ENCODE data around the gene BIRC2. TPM values are rescaled to one million over a fixed set of nuclear protein-coding genes. Genes with fewer than 3 reads are reported as not detected.

BIRC2 gene
- total and polyA plus RNA-seq, 2 experiments from 2014 or later, result 60.7 to 73.7 TPM

DNA sequence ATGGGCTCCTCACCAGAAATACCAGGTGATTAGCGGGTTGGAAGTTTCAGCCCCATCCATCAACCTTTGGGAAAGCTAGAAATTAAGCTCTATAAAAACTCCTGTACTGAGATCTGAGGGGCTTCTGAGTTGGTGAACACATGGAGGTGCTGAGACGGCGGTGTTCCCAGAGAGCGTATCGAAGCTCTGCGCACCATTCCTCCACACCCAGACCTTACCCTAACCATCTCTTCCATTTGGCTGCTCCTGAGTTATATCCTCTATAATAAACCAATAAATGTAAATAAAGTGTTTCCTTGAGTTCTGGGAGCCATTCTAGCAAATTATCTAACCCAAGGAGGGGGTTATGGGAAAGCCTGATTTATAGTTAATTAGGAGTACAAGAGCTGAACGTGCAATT, 64.1 kb downstream of the BIRC2 start:
- H3K4me2 ChIP-seq (ENCODE audit: unreplicated experiment), result no peak overlapping the region
- peaks cover 4% of the 10 kb centered on the region; the same call in 1 of the 2 replicates for H4K20me1 ChIP-seq (ENCODE audit: insufficient read depth)
- H3K36me3 ChIP-seq (ENCODE audit: low read depth), result no peaks in the 10 kb centered on the region
- H3K4me1 ChIP-seq (ENCODE audit: insufficient read depth), result no peaks in the 10 kb centered on the region
- no peaks in the 10 kb centered on the region for H3K27me3 ChIP-seq (replicated peaks; ENCODE audit: insufficient read depth)
- no peaks in the 10 kb centered on the region for H3K9me2 ChIP-seq (ENCODE audit: insufficient read depth)
- DNase-seq, result no peak
- peaks cover 23% of the 10 kb centered on the region; the same call in 1 of the 2 replicates for H3F3A ChIP-seq (ENCODE audit: insufficient read depth)
- TF ChIP-seq EZH2phosphoT487 (IDR thresholded peaks at IDR 0.05; ENCODE audit: insufficient read depth, low read depth), result no peak
- no peak for TF ChIP-seq EZH2 (IDR thresholded peaks at IDR 0.05; ENCODE audit: insufficient read depth, poor library complexity, severe bottlenecking)
- H3K4me3 ChIP-seq, result no peak overlapping the region
- H3K27ac ChIP-seq, result no peak overlapping the region
- WGBS, 2 experiments (ENCODE audit: low coverage in 1 of 2, low lambda C conversion rate in 2 of 2, missing lambda C conversion rate in 2 of 2), result 94 to 99% methylated on average over 7 of the region's 7 CpGs
- in situ Hi-C loops (cut with MboI), result no loop called here
- no peaks in the 10 kb centered on the region for H3K9me3 ChIP-seq (ENCODE audit: low read depth)
- no peak overlapping the region for H3K9ac ChIP-seq
- H2AFZ ChIP-seq, result no peak overlapping the region
- peaks cover 92% of the 10 kb centered on the region for H3K79me2 ChIP-seq (ENCODE audit: insufficient read depth)

DNA sequence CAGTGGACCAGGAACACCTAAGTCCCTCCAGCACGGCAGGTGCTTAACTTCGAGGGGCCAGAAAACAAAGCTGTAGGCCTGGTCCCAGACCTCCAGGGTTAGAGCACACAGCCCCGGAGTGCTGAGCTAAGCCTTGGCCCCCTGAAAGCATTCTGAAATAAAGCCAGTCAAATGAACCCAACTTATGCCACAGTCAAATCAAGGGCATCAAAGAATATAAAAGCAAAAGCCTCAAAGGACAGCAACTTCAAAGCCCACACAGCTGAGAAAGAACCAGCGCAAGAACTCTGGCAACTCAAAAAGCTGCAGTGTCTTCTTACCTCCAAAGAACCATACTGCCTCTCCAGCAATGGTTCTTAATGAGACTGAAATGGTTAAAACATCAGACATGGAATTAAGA, 66.5 kb downstream of the BIRC2 start:
- no peak overlapping the region for H2AFZ ChIP-seq
- H3K27ac ChIP-seq, result no peak overlapping the region
- H3K9me3 ChIP-seq (ENCODE audit: low read depth), result peaks cover 6% of the 10 kb centered on the region
- H3K36me3 ChIP-seq (ENCODE audit: low read depth), result no peaks in the 10 kb centered on the region
- DNase-seq, result no peak
- in situ Hi-C loops (cut with MboI), result no loop called here
- H3K9me2 ChIP-seq (ENCODE audit: insufficient read depth), result no peaks in the 10 kb centered on the region
- no peak overlapping the region for H3K4me2 ChIP-seq (ENCODE audit: unreplicated experiment)
- H3K4me3 ChIP-seq, result no peak overlapping the region
- no peaks in the 10 kb centered on the region for H3K27me3 ChIP-seq (replicated peaks; ENCODE audit: insufficient read depth)
- H3K79me2 ChIP-seq (ENCODE audit: insufficient read depth), result peaks cover 94% of the 10 kb centered on the region
- no peak for TF ChIP-seq EZH2 (IDR thresholded peaks at IDR 0.05; ENCODE audit: insufficient read depth, poor library complexity, severe bottlenecking)
- TF ChIP-seq EZH2phosphoT487 (IDR thresholded peaks at IDR 0.05; ENCODE audit: insufficient read depth, low read depth), result no peak
- H3K9ac ChIP-seq, result no peak overlapping the region
- H4K20me1 ChIP-seq (ENCODE audit: insufficient read depth), result peaks cover 4% of the 10 kb centered on the region; the same call in 1 of the 2 replicates
- no peaks in the 10 kb centered on the region for H3K4me1 ChIP-seq (ENCODE audit: insufficient read depth)
- H3F3A ChIP-seq (ENCODE audit: insufficient read depth), result peaks cover 10% of the 10 kb centered on the region; the same call in 1 of the 2 replicates
- WGBS, 2 experiments (ENCODE audit: low coverage in 1 of 2, low lambda C conversion rate in 2 of 2, missing lambda C conversion rate in 2 of 2), result 94 to 99% methylated on average over 4 of the region's 4 CpGs

DNA sequence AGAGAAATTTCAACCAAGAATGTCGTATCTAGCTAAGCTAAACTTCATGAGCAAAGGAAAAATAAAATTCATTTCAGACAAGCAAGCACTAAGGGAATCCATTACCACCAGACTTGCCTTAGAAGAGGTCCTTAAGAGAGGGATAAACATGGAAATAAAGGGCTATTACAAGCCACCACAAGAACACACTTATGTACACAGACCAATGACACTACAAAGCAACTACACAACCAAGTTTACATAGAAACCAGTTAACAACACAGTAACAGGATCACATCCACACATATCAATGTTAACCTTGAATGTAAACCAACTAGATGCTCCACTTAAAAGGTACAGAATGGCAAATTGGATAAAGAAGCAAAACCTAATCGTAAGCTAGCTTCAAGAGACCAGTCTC, 67.5 kb downstream of the BIRC2 start:
- H4K20me1 ChIP-seq (ENCODE audit: insufficient read depth), result peaks cover 4% of the 10 kb centered on the region; the same call in 1 of the 2 replicates
- in situ Hi-C loops (cut with MboI), result no loop called here
- no peak for DNase-seq
- peaks cover 6% of the 10 kb centered on the region for H3K9me3 ChIP-seq (ENCODE audit: low read depth)
- no peaks in the 10 kb centered on the region for H3K27me3 ChIP-seq (replicated peaks; ENCODE audit: insufficient read depth)
- peaks cover 94% of the 10 kb centered on the region for H3K79me2 ChIP-seq (ENCODE audit: insufficient read depth)
- no peak overlapping the region for H2AFZ ChIP-seq
- H3K4me1 ChIP-seq (ENCODE audit: insufficient read depth), result no peaks in the 10 kb centered on the region
- H3K27ac ChIP-seq, result no peak overlapping the region
- H3K4me3 ChIP-seq, result no peak overlapping the region
- no peaks in the 10 kb centered on the region for H3K36me3 ChIP-seq (ENCODE audit: low read depth)
- TF ChIP-seq EZH2 (IDR thresholded peaks at IDR 0.05; ENCODE audit: insufficient read depth, poor library complexity, severe bottlenecking) (no peak), EZH2phosphoT487 (IDR thresholded peaks at IDR 0.05; ENCODE audit: insufficient read depth, low read depth) (no peak)
- no peaks in the 10 kb centered on the region for H3K9me2 ChIP-seq (ENCODE audit: insufficient read depth)
- peaks cover 15% of the 10 kb centered on the region; the same call in 1 of the 2 replicates for H3F3A ChIP-seq (ENCODE audit: insufficient read depth)
- no peak overlapping the region for H3K4me2 ChIP-seq (ENCODE audit: unreplicated experiment)
- no peak overlapping the region for H3K9ac ChIP-seq
- WGBS, 2 experiments (ENCODE audit: low coverage in 1 of 2, low lambda C conversion rate in 2 of 2, missing lambda C conversion rate in 2 of 2), result 96 to 98% methylated on average over 2 of the region's 2 CpGs

DNA sequence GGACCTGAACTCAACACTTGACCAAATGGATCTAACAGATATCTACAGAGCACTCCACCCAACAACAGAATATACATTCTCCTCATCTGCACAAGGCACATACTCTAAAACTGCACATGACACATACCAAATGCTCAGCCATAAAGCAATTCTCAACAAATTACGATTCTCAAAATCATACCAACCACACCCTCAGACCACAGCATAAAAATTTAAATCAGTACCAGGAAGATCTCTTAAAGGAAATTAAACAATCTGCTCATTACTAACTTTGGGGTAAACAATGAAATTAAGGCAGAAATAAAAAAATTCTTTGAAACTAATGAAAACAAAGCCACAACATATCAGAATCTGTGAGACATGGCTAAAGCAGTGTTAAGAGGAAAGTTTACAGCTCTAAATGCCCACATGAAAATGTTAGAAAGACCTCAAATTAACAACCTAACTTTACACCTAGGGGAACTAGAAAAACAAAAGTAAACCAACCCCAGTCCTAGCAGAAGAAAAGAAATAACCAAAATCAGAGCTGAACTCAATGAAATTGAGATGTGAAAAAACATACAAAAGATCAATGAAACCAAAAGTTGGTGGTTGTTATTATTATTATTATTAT, 68.4 kb downstream of the BIRC2 start:
- 86 to 97% methylated on average over 1 of the region's 1 CpG for WGBS, 2 experiments (ENCODE audit: low coverage in 1 of 2, low lambda C conversion rate in 2 of 2, missing lambda C conversion rate in 2 of 2)
- H2AFZ ChIP-seq, result no peak overlapping the region
- peaks cover 4% of the 10 kb centered on the region; the same call in 1 of the 2 replicates for H4K20me1 ChIP-seq (ENCODE audit: insufficient read depth)
- no peak for DNase-seq
- H3K9me2 ChIP-seq (ENCODE audit: insufficient read depth), result no peaks in the 10 kb centered on the region
- H3K27ac ChIP-seq, result no peak overlapping the region
- H3K27me3 ChIP-seq (replicated peaks; ENCODE audit: insufficient read depth), result no peaks in the 10 kb centered on the region
- TF ChIP-seq EZH2phosphoT487 (IDR thresholded peaks at IDR 0.05; ENCODE audit: insufficient read depth, low read depth) (no peak), EZH2 (IDR thresholded peaks at IDR 0.05; ENCODE audit: insufficient read depth, poor library complexity, severe bottlenecking) (no peak)
- no peak overlapping the region for H3K4me3 ChIP-seq
- H3K79me2 ChIP-seq (ENCODE audit: insufficient read depth), result peaks cover 85% of the 10 kb centered on the region
- in situ Hi-C loops (cut with MboI), result no loop called here
- no peak overlapping the region for H3K4me2 ChIP-seq (ENCODE audit: unreplicated experiment)
- H3K9ac ChIP-seq, result no peak overlapping the region
- H3K4me1 ChIP-seq (ENCODE audit: insufficient read depth), result no peaks in the 10 kb centered on the region
- peaks cover 6% of the 10 kb centered on the region for H3K9me3 ChIP-seq (ENCODE audit: low read depth)
- no peaks in the 10 kb centered on the region for H3K36me3 ChIP-seq (ENCODE audit: low read depth)
- peaks cover 8% of the 10 kb centered on the region; the same call in 1 of the 2 replicates for H3F3A ChIP-seq (ENCODE audit: insufficient read depth)
